K562 (cell line): ENCODE measurements around the gene MYOZ2.

Source experiments
- BRCA1 ChIP-seq, 2 experiments: fragments of 450-650 bp in 1 of 2; sonication (generic) in 1 of 2; formaldehyde crosslinking in 1 of 2; IDR thresholded peaks; 2 replicates each; pipeline versions ENCODE4 v1.5.0 to v1.6.1; 2017 to 2020; ENCODE audit warnings: mild to moderate bottlenecking in 1 of 2, missing genetic modification reagents in 1 of 2
- CC2D1A ChIP-seq: fragments of 450-650 bp; IDR thresholded peaks from 2 replicates; pipeline ENCODE4 v1.6.1; 2017; ENCODE audit warnings: mild to moderate bottlenecking
- GABPB1 ChIP-seq: sonication (generic); formaldehyde crosslinking; IDR thresholded peaks from 2 replicates; pipeline ENCODE4 v1.8.0; 2022; ENCODE audit warnings: mild to moderate bottlenecking, missing genetic modification reagents
- MXI1 ChIP-seq: IDR thresholded peaks from 2 replicates; pipeline ENCODE4 v1.6.1; 2011; ENCODE audit warnings: low read depth, mild to moderate bottlenecking, improper control_type of control experiment, low read length
- TF ChIP-seq, protein P1 (sequence below): fragments of 450-650 bp; formaldehyde crosslinking; IDR thresholded peaks from 2 replicates; pipeline ENCODE4 v1.4.0; 2022; ENCODE audit warnings: mild to moderate bottlenecking, moderate library complexity
- TF ChIP-seq, protein P2 (sequence below): sonication (generic); formaldehyde crosslinking; IDR thresholded peaks from 2 replicates; pipeline ENCODE4 v1.5.0; 2020; ENCODE audit warnings: missing genetic modification reagents

DNA sequence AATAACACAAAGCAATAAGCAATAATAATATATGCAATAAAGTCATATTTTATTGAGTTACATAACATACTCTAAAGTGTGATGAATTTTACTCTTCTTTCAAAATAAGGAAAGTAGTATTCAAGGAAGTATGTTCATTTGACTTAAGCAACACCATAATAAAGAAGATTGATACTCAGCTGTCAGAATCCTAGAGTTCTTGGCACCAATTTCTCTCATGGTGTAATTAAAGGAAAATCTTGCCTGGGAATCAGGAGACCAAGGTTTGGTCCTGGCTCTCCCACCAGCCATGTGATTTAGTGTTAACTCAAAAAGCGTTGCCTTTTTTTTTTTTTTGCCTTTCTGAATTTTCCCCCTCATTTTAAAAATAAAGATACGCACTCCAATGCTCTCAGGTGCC is 17.1 kb downstream of the MYOZ2 start:
- TF ChIP-seq BRCA1 (IDR thresholded peaks at IDR 0.05): no peak
- no peak for TF ChIP-seq BRCA1 (CRISPR knock-in tag; IDR thresholded peaks at IDR 0.05)
- TF ChIP-seq CC2D1A: no peak
- TF ChIP-seq, protein P1, sequence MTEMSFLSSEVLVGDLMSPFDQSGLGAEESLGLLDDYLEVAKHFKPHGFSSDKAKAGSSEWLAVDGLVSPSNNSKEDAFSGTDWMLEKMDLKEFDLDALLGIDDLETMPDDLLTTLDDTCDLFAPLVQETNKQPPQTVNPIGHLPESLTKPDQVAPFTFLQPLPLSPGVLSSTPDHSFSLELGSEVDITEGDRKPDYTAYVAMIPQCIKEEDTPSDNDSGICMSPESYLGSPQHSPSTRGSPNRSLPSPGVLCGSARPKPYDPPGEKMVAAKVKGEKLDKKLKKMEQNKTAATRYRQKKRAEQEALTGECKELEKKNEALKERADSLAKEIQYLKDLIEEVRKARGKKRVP (CRISPR knock-in tag): no peak
- TF ChIP-seq, protein P2, sequence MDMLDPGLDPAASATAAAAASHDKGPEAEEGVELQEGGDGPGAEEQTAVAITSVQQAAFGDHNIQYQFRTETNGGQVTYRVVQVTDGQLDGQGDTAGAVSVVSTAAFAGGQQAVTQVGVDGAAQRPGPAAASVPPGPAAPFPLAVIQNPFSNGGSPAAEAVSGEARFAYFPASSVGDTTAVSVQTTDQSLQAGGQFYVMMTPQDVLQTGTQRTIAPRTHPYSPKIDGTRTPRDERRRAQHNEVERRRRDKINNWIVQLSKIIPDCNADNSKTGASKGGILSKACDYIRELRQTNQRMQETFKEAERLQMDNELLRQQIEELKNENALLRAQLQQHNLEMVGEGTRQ (CRISPR knock-in tag): no peak
- no peak for TF ChIP-seq MXI1
- TF ChIP-seq GABPB1: no peak
